HG03066 (cell line): Measurements from ENCODE around the gene E4F1.
A peak's percentile ranks its signal among the peaks of the same experiment; 100 is the strongest.

ENCODE experiments used
- ATAC-seq: cut with Tn5 transposase; IDR thresholded peaks from one replicate; pipeline ENCODE4 v1.9.1; 2021; ENCODE audit warnings: low read depth; ENCODE audit not compliant: unreplicated experiment

E4F1 gene, protein sequence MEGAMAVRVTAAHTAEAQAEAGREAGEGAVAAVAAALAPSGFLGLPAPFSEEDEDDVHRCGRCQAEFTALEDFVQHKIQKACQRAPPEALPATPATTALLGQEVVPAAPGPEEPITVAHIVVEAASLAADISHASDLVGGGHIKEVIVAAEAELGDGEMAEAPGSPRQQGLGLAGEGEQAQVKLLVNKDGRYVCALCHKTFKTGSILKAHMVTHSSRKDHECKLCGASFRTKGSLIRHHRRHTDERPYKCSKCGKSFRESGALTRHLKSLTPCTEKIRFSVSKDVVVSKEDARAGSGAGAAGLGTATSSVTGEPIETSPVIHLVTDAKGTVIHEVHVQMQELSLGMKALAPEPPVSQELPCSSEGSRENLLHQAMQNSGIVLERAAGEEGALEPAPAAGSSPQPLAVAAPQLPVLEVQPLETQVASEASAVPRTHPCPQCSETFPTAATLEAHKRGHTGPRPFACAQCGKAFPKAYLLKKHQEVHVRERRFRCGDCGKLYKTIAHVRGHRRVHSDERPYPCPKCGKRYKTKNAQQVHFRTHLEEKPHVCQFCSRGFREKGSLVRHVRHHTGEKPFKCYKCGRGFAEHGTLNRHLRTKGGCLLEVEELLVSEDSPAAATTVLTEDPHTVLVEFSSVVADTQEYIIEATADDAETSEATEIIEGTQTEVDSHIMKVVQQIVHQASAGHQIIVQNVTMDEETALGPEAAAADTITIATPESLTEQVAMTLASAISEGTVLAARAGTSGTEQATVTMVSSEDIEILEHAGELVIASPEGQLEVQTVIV

GRCh38 chr16:2223221-2223941 is at the start of gene E4F1:
E4F1 (plus strand) TSS chr16:2223591; CDS start chr16:2223614, 23 bp downstream.
- ATAC-seq, result peak; percentile 86

DNA sequence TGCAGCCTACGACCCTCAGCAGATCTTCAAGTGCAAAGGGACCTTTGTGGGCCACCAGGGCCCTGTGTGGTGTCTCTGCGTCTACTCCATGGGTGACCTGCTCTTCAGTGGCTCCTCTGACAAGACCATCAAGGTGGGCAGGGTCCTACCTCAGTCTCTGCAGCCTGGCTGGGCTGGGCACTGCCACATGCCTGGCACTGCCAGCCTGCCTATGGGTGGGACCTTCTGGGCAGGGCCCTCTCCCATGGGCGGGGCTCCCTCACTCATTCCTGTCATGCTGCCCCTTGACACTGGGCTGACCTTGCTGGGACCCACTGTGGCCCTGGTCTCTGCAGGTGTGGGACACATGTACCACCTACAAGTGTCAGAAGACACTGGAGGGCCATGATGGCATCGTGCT is 49.5 kb upstream of the E4F1 start:
- ATAC-seq, result no peak

GRCh38 chr16:2174396-2175131 is 48.8 kb upstream of the E4F1 start:
- ATAC-seq, result no peak

DNA sequence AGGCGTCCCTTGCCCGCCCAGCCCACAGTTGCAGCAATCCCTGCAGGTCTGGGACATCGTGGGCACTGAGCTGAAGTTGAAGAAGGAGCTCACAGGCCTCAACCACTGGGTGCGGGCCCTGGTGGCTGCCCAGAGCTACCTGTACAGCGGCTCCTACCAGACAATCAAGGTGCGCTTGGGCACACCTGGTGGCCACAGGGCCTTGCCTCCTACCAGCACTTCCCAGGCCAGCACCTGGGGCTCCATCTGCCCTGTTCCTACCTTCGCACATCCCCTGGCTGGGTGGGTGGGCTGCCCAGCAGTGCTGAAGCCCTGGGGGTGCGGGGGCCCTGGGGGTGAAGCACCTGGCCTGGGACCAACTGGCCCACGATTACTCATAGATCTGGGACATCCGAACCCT is 47.9 kb upstream of the E4F1 start:
- no peak for ATAC-seq

GRCh38 chr16:2176047-2176446 is 47.3 kb upstream of the E4F1 start:
- no peak for ATAC-seq

GRCh38 chr16:2177101-2177500 is 46.3 kb upstream of the E4F1 start:
- ATAC-seq, result no peak

- no peak for ATAC-seq
Observed at GRCh38 chr16:2177561-2177960, 45.8 kb upstream of the E4F1 start.

- ATAC-seq, result no peak
Observed at GRCh38 chr16:2178321-2179106, 44.9 kb upstream of the E4F1 start.

DNA sequence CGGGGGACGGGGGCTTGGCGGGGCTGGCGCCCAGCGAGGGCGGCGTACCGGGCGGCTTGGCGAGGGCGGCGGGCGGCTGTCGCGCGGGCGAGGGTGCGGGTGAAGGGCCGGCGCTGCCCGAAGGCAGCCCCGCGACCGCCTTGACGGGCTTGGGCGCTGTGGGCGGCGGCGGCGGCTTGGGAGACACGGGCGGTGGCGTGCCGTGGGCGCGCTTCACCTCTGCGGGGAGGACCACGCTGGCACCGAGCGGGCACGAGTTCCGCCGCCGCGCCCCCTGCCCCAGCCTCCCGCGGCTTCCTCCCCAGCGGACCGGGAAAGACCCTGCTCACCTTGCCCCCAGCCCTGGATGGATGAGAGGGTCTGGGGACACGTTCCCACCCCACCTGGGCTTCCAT is 44.3 kb upstream of the E4F1 start:
- no peak for ATAC-seq

DNA sequence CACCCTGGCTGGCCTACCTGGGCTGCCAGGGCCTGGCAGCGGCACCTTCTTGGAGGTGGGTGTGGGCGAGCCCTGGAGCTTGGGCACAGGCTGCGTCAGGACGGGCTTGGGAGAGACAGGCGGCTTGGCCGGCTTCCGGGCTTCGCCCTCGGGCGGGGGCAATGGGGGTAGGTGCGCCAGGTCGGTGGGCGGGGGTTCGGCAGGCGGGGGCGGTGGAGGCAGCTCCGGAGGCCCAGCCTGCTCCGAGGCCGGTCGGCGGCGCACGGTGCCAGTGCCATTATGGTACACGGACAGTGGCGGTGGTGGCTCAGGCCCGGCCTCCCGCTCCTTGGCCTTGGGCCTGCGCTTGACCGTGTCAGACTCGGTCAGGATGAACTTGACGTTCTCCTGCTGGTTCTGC is 43.8 kb upstream of the E4F1 start:
- ATAC-seq, result no peak

DNA sequence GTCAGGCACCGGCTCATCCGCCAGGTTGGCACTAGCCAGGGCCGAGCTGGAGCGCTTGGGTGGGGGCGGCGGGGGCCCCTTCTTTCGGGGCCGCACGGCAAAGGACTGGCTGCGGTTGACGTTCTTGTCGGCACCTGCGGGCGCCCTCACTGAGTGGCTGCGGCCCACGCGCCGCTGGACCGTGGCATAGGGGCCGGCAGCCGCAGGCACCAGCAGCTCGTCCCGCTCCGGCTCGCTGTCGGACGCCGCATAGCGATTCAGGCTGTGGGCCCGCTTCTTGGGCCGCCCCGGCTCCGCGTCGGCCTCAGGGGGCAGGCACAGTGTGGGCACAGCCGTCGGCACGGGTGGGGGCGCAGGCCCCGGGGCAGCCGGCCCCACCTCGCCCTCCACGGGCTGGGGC is 42.9 kb upstream of the E4F1 start:
- ATAC-seq, result no peak

DNA sequence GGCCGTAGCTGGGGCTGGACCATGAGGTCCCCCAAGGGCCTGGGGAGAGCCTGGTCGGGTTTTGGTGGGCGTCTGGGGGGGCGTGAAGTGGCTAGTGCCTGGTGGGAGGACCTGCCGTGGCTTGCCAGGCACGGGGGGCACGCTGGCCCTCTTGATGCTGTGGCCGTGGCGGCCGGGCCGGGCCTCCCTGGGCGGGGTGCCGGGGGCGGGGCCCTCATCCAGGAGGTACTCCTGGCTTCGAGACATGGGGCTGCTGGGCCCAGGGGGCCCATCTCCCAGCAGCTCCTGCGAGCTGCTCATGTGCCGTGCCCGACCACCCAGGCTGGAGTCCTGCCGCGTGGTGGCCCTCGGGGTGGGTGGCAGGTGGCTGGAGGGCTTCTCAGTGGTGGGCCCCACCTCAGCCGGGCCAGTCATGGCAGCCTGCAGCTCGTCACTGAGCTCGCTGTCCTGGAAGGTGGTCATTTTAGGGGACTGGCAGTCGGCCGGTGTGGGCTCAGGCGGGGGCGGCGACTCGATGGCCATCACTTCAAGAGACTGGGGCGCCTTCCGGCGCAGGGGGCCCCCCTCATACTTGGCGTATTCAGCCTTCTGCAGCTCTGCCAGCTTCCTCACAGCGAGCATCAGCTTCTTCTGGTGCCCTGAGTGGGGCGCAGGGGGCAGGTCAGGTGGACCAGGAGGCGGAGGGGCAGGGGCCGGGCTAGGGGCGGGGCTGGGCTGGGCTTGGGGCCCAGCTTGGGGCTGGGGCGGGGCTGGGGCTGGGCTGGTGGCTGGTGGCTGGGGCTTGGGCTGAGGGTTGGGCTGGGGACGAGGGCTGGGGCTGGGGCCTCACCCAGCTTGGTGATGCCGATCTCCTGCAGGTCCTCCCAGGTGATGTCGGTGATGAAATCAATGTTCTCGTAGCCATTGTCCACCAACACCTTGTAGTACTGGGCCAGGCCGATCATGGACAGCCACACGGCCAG is 42.1 kb upstream of the E4F1 start:
- no peak for ATAC-seq

- ATAC-seq, result no peak
Observed at GRCh38 chr16:2181952-2182351, 41.4 kb upstream of the E4F1 start.

DNA sequence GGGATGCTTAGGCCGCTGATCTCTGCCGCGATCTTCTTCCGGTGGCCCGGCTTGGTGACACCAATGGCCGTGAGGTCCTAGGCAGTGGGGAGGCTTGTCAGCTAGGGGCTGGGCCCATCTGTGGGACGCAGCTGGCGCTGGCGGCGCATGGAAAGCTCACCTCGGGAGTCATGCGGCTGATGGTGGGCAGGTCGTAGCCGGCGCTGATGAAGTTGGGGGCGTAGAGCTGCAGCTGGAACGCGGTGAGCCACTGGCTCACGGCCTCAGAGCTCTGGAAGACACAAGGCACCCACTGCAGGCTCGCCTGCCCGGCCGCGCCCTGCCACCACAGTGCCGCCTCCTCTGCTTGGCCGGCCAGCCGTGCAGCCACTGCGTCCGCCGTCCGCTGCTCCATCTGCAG is 39.7 kb upstream of the E4F1 start:
- ATAC-seq, result no peak

GRCh38 chr16:2184346-2184745 is 39.0 kb upstream of the E4F1 start:
- no peak for ATAC-seq

DNA sequence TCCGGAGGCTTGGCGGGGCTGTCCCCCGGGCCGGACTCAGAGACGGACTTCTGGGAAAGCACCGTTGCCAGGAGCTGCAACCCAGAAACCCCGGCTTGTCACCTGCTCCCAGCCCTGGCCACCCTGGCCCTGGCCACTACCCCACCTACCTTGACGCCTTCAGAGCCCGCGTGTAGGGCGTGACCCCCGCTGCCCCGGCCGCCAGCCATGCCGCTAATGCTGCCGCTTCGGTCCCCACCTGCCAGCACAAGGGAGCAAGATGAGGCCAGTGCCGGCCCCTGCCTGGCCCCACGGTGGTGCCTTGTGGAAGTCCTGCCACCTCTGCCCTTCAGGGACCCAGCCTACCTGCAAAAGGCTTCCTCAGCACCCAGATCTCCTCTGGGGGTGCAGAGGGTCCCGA is 38.4 kb upstream of the E4F1 start:
- ATAC-seq, result no peak

GRCh38 chr16:2186064-2186463 is 37.3 kb upstream of the E4F1 start:
- no peak for ATAC-seq

DNA sequence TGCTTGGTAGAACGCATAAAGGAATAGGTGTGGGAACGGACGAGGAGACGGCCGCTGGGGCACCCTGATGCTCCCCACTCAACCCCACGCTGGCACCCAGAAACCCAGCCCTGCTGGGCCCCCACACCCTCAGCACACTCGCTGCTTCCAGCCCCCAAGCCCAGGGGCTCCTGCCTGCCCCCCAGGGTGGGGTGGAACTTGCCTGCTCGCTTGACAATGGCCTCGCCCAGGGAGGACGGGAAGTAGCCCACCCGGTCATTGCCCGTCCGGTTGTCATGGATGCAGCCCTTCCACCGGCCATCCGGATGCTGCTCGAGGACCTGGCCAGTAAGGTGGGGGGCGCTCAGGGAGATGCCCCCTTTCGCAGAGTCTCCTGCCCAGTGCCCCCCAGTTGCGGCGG is 36.9 kb upstream of the E4F1 start:
- ATAC-seq, result no peak

DNA sequence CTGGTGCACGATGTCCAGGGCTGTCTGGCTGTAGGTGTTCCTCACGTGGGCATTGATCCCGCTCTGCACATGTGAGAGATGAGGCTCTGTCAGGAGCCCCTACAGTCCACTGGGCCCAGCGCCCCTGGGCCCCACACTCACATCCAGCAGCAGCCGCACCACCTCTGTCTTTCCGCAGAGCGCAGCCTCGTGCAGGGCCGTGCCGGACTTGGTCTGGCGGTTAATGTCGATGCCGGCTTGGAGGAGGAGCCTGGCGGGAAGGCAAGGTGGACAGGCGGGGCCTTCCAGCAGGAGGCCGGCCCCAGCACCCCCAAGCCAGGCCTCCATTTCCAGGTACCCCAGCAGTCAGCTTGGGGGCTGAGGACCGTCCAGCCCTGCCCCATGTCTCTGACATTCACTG is 36.2 kb upstream of the E4F1 start:
- no peak for ATAC-seq
